Measurements from ENCODE around the gene CAVIN1. TPM values are rescaled to one million over a fixed set of nuclear protein-coding genes. Genes with fewer than 3 reads are reported as not detected.

The CAVIN1 gene
- total RNA-seq, 1 experiment from 2014 or later, result 308 TPM

Other genes with a start within 250 kb of the CAVIN1 start
- gene KCNH4, start 242.1 kb downstream of the CAVIN1 start, total RNA-seq (2014; rRNA removed), result under 0.01 TPM in 1 of 2 replicates, not detected in the other
- not detected in 2 replicates for gene HCRT, start 237.8 kb downstream of the CAVIN1 start, total RNA-seq (2014; rRNA removed)
- gene GHDC, start 228.8 kb downstream of the CAVIN1 start, total RNA-seq (2014; rRNA removed), result 14.6 and 16.8 TPM in 2 replicates
- gene STAT5B, start 146.9 kb downstream of the CAVIN1 start, total RNA-seq (2014; rRNA removed), result 12.6 and 14.2 TPM in 2 replicates
- gene STAT5A, start 134.8 kb downstream of the CAVIN1 start, total RNA-seq (2014; rRNA removed), result 4.5 and 5.2 TPM in 2 replicates
- 52.9 and 60.3 TPM in 2 replicates for gene STAT3, start 34.8 kb downstream of the CAVIN1 start, total RNA-seq (2014; rRNA removed)
- 38.2 and 43.8 TPM in 2 replicates for gene ATP6V0A1, start 35.6 kb upstream of the CAVIN1 start, total RNA-seq (2014; rRNA removed)
- gene NAGLU, start 113.0 kb upstream of the CAVIN1 start, total RNA-seq (2014; rRNA removed), result 94.8 and 97.0 TPM in 2 replicates
- 0.26 and 0.34 TPM in 2 replicates for gene HSD17B1, start 129.7 kb upstream of the CAVIN1 start, total RNA-seq (2014; rRNA removed)
- gene COASY, start 138.9 kb upstream of the CAVIN1 start, total RNA-seq (2014; rRNA removed), result 25.8 and 31.7 TPM in 2 replicates
- 43.5 and 50.9 TPM in 2 replicates for gene MLX, start 143.8 kb upstream of the CAVIN1 start, total RNA-seq (2014; rRNA removed)
- 23.2 and 32.4 TPM in 2 replicates for gene PSMC3IP, start 154.5 kb upstream of the CAVIN1 start, total RNA-seq (2014; rRNA removed)
- gene RETREG3, start 186.1 kb upstream of the CAVIN1 start, total RNA-seq (2014; rRNA removed), result 33.2 and 35.5 TPM in 2 replicates
- gene TUBG1, start 186.4 kb upstream of the CAVIN1 start, total RNA-seq (2014; rRNA removed), result 144 and 154 TPM in 2 replicates
- gene TUBG2, start 236.0 kb upstream of the CAVIN1 start, total RNA-seq (2014; rRNA removed), result 30.7 and 35.4 TPM in 2 replicates